ENCODE data around the gene SSTR1.

SSTR1 gene

GRCh38 chr14:38203929-38204718, 3.6 kb upstream of the SSTR1 start:
- no peak for DNase-seq

- DNase-seq, result no peak
These were observed 3.0 kb upstream of the SSTR1 start for GRCh38 chr14:38204719-38205115.

- no peak for DNase-seq
These were observed 2.4 kb upstream of the SSTR1 start for GRCh38 chr14:38205119-38205813.

- no peak for DNase-seq
These were observed 1.6 kb upstream of the SSTR1 start for GRCh38 chr14:38205949-38206665.

GRCh38 chr14:38206689-38207376, 871 bp upstream of the SSTR1 start:
- DNase-seq, result no peak

GRCh38 chr14:38207377-38207735, 348 bp upstream of the SSTR1 start:
- DNase-seq, result no peak

- no peak for DNase-seq
These were observed 1.2 kb downstream of the SSTR1 start for GRCh38 chr14:38208618-38209562.

GRCh38 chr14:38209572-38210557, 2.2 kb downstream of the SSTR1 start:
- no peak for DNase-seq

- no peak for DNase-seq
These were observed 3.0 kb downstream of the SSTR1 start for GRCh38 chr14:38210587-38211216.

- DNase-seq, result no peak
These were observed 3.6 kb downstream of the SSTR1 start for GRCh38 chr14:38211255-38211735.

GRCh38 chr14:38212111-38212510, 4.4 kb downstream of the SSTR1 start:
- DNase-seq, result no peak

- no peak for DNase-seq
These were observed 5.3 kb downstream of the SSTR1 start for GRCh38 chr14:38213001-38213400.

- no peak for DNase-seq
These were observed 9.8 kb downstream of the SSTR1 start for GRCh38 chr14:38217553-38217952.

- DNase-seq, result no peak
These were observed 13.4 kb downstream of the SSTR1 start for GRCh38 chr14:38221077-38221476.

GRCh38 chr14:38224338-38224737, 16.6 kb downstream of the SSTR1 start:
- no peak for DNase-seq

- DNase-seq, result no peak
These were observed 18.2 kb downstream of the SSTR1 start for GRCh38 chr14:38225946-38226345.

GRCh38 chr14:38226366-38226765, 18.7 kb downstream of the SSTR1 start:
- DNase-seq, result no peak

- DNase-seq, result no peak
These were observed 25.5 kb downstream of the SSTR1 start for GRCh38 chr14:38233218-38233617.

- no peak for DNase-seq
These were observed 30.6 kb downstream of the SSTR1 start for GRCh38 chr14:38238332-38238731.

- DNase-seq, result no peak
These were observed 31.2 kb downstream of the SSTR1 start for GRCh38 chr14:38238878-38239277.
